CD14-positive monocyte (primary cell): ENCODE results near the gene DCPS. TPM values are rescaled to one million over a fixed set of nuclear protein-coding genes. Genes with fewer than 3 reads are reported as not detected.

Experiments used
- DNase-seq, 3 donors: peaks; one replicate each; pipeline ENCODE4 v3.0.0-alpha.2; 2011 to 2022
- H2AFZ ChIP-seq: 2 replicates; pipeline ENCODE4 v1.6.0; 2012; ENCODE audit warnings: mild to moderate bottlenecking, low read depth, low read length, inconsistent platforms; ENCODE audit not compliant: insufficient read depth, poor library complexity, severe bottlenecking
- H3K27ac ChIP-seq, 2 donors: 1 replicate in 1 of 2; 2 replicates in 1 of 2; pipeline ENCODE4 v1.5.1; 2012 to 2013; ENCODE audit warnings: low read length in 2 of 2, control low read depth in 1 of 2, inconsistent platforms in 1 of 2, low read depth in 1 of 2, mild to moderate bottlenecking in 1 of 2
- H3K27me3 ChIP-seq, 2 donors: one replicate each; pipeline versions ENCODE4 v1.6.0 to v1.6.1; 2011 to 2013; ENCODE audit warnings: low read length in 2 of 2; ENCODE audit not compliant: control insufficient read depth in 2 of 2, insufficient read depth in 2 of 2
- H3K36me3 ChIP-seq, 2 donors: replicated peaks in 1 of 2; 1 replicate in 1 of 2; 2 replicates in 1 of 2; pipeline versions ENCODE4 v1.5.1 to v1.6.1; 2012 to 2013; ENCODE audit warnings: low read length in 2 of 2, control low read depth in 1 of 2, inconsistent platforms in 1 of 2, mild to moderate bottlenecking in 1 of 2; ENCODE audit not compliant: insufficient read depth in 2 of 2, control insufficient read depth in 1 of 2
- H3K4me1 ChIP-seq, 2 donors: 1 replicate in 1 of 2; 2 replicates in 1 of 2; pipeline versions ENCODE4 v1.5.1 to v1.6.1; 2012 to 2013; ENCODE audit warnings: low read length in 2 of 2, control low read depth in 1 of 2, inconsistent platforms in 1 of 2, mild to moderate bottlenecking in 1 of 2, moderate library complexity in 1 of 2; ENCODE audit not compliant: insufficient read depth in 2 of 2, control insufficient read depth in 1 of 2
- H3K4me2 ChIP-seq: replicated peaks from 2 replicates; pipeline ENCODE3; 2012; ENCODE audit warnings: low read length, moderate library complexity, mild to moderate bottlenecking; ENCODE audit not compliant: poor library complexity, severe bottlenecking; ENCODE audit errors: extremely low read depth
- H3K4me3 ChIP-seq, 3 experiments: fragments of 200-600 bp in 1 of 3; sonication (generic) in 1 of 3; replicated peaks in 1 of 3; 1 replicate in 2 of 3; 2 replicates in 1 of 3; pipeline ENCODE4 v1.5.1; 2011 to 2013; ENCODE audit warnings: low read length in 3 of 3, mild to moderate bottlenecking in 3 of 3, control low read depth in 2 of 3, low read depth in 2 of 3, inconsistent platforms in 1 of 3, moderate library complexity in 1 of 3
- H3K79me2 ChIP-seq: 2 replicates; pipeline ENCODE4 v1.6.0; 2012; ENCODE audit warnings: mild to moderate bottlenecking, control low read depth, inconsistent platforms, low read length, moderate library complexity; ENCODE audit not compliant: insufficient read depth
- H3K9ac ChIP-seq: 2 replicates; pipeline ENCODE4 v1.6.0; 2017; ENCODE audit warnings: low read length, mild to moderate bottlenecking; ENCODE audit not compliant: insufficient read depth, poor library complexity, severe bottlenecking
- H3K9me3 ChIP-seq, 2 donors: replicated peaks in 1 of 2; 1 replicate in 1 of 2; 2 replicates in 1 of 2; pipeline versions ENCODE4 v1.5.1 to v1.6.1; 2012 to 2013; ENCODE audit warnings: low read length in 2 of 2, control low read depth in 1 of 2; ENCODE audit not compliant: control insufficient read depth in 1 of 2, insufficient read depth in 1 of 2
- H4K20me1 ChIP-seq: 2 replicates; pipeline ENCODE4 v1.6.0; 2012; ENCODE audit warnings: mild to moderate bottlenecking, low read length, control low read depth, moderate library complexity; ENCODE audit not compliant: insufficient read depth
- H3K27ac Mint-ChIP-seq, 7 donors: one replicate each; pipeline ENCODE4 v1.8.0; 2020; ENCODE audit warnings: mild to moderate bottlenecking in 7 of 7, mixed read lengths in 7 of 7, moderate library complexity in 6 of 7, inconsistent platforms in 2 of 7
- H3K27me3 Mint-ChIP-seq, 3 donors: one replicate each; pipeline ENCODE4 v1.8.0; 2021 to 2022; ENCODE audit warnings: low read depth in 3 of 3, mild to moderate bottlenecking in 3 of 3, mixed read lengths in 3 of 3, moderate library complexity in 3 of 3, inconsistent platforms in 1 of 3
- H3K36me3 Mint-ChIP-seq, 2 donors: one replicate each; pipeline ENCODE4 v1.8.0; 2020; ENCODE audit warnings: mixed read lengths in 2 of 2, inconsistent platforms in 1 of 2, mild to moderate bottlenecking in 1 of 2
- H3K4me1 Mint-ChIP-seq: one replicate; pipeline ENCODE4 v1.8.0; 2020; ENCODE audit warnings: mild to moderate bottlenecking, mixed read lengths
- H3K4me3 Mint-ChIP-seq, 2 donors: one replicate each; pipeline ENCODE4 v1.8.0; 2020; ENCODE audit warnings: mild to moderate bottlenecking in 2 of 2, mixed read lengths in 2 of 2, moderate library complexity in 1 of 2
- H3K9me3 Mint-ChIP-seq, 7 donors: one replicate each; pipeline ENCODE4 v1.8.0; 2020 to 2022; ENCODE audit warnings: mixed read lengths in 7 of 7, mild to moderate bottlenecking in 6 of 7, moderate library complexity in 6 of 7, inconsistent platforms in 2 of 7
- WGBS: methylation state at CpG from one replicate; pipeline ENCODE4 v1.1.5; 2013; ENCODE audit warnings: missing lambda C conversion rate; ENCODE audit not compliant: insufficient coverage; 5-methylcytosine and 5-hydroxymethylcytosine counted together
- intact Hi-C, 2 donors: fragments of 100-400 bp; cut with micrococcal nuclease; formaldehyde crosslinking; loops; one replicate each; pipeline versions ENCODE4 v1.15.0 to v1.15.1; 2023
- polyA plus RNA-seq, 3 donors: library from polyadenylated mRNA; depleted of rRNA in 1 of 3; unstranded in 2 of 3; stranded (reverse) in 1 of 3; fragments of 300-500 nt in 2 of 3; fragments of >200 nt in 1 of 3; fragmentation: Illumina TruSeq in 2 of 3; gene quantifications; 1 replicate in 2 of 3; 2 replicates in 1 of 3; pipeline ENCODE4 v1.2.3, GENCODE V29; 2012 to 2021
- TF ChIP-seq, protein P1 (sequence below): fragments of 200-600 bp; IDR thresholded peaks from one replicate; pipeline ENCODE4 v1.8.0; 2022; ENCODE audit warnings: antibody characterized with exemption, mild to moderate bottlenecking

The DCPS gene
- polyA plus RNA-seq, 3 donors = 26.3 to 30.7 (median 30.4) TPM

DNA sequence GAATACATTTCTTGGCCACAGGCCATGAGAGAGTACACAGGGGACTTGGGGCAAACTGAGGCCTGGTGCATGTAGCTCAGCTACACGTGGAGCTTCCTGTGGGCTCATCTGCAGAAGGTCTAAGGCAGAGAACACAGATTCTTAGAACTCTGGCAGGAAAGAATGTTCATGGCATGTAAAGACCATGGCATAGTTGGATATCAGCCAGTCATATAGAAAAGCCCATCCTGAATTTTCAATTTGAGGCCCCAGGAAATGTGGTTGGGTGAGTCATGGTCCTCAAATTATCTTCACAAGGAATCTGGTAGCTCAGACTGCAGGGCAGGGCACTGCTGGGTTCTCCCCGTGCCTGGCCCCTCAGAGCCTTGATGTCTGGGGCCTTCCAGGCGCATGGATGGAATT, 37.9 kb downstream of the DCPS start:
- no peak overlapping the region for H3K9ac ChIP-seq
- peak in 1 of 3 donors; percentile 28 for DNase-seq

DNA sequence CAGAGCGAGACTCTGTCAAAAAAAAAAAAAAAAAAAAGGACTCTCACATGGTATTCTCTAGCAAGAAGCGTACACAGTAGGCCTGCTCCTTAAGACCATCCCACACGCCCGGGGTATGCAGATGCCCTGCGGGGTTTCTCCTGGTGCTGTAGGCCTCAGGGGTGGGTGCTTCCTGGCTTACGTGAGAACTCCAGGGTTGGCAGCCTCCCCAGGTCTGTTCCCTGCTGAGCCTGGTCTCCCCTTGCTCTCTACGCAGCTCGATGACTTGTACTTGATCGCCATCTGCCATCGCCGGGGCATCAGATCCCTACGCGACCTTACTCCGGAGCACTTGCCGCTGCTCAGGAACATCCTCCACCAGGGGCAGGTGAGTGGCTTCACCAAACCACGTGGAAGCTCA, 39.2 kb downstream of the DCPS start:
- Histone ChIP-seq H3K79me2 (peaks cover 19% of the 10 kb centered on the region), H2AFZ (no peak overlapping the region), H3K9me3 (no peaks in the 10 kb centered on the region), H3K4me1 (peaks cover 30 to 31% of the 10 kb centered on the region in 2 donors), H3K9ac (no peak overlapping the region), H3K36me3 (peaks cover 51 to 80% of the 10 kb centered on the region in 2 donors), H3K27ac (no peak overlapping the region), H3K4me3 (no peak overlapping the region), H3K27me3 (no peaks in the 10 kb centered on the region), H3K4me2 (no peak overlapping the region), H4K20me1 (peaks cover 6% of the 10 kb centered on the region)
- Mint-ChIP-seq H3K27ac (no peak overlapping the region), H3K4me1 (peaks cover 39% of the 10 kb centered on the region), H3K4me3 (no peak overlapping the region), H3K36me3 (peaks cover 82 to 92% of the 10 kb centered on the region in 2 donors), H3K9me3 (no peaks in the 10 kb centered on the region), H3K27me3 (peaks cover 0 to 9% (median 2%) of the 10 kb centered on the region in 3 donors)
- DNase-seq = no peak
- TF ChIP-seq, protein P1, sequence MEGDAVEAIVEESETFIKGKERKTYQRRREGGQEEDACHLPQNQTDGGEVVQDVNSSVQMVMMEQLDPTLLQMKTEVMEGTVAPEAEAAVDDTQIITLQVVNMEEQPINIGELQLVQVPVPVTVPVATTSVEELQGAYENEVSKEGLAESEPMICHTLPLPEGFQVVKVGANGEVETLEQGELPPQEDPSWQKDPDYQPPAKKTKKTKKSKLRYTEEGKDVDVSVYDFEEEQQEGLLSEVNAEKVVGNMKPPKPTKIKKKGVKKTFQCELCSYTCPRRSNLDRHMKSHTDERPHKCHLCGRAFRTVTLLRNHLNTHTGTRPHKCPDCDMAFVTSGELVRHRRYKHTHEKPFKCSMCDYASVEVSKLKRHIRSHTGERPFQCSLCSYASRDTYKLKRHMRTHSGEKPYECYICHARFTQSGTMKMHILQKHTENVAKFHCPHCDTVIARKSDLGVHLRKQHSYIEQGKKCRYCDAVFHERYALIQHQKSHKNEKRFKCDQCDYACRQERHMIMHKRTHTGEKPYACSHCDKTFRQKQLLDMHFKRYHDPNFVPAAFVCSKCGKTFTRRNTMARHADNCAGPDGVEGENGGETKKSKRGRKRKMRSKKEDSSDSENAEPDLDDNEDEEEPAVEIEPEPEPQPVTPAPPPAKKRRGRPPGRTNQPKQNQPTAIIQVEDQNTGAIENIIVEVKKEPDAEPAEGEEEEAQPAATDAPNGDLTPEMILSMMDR = no peak
- WGBS = 98% methylated on average over 15 of the region's 16 CpGs
- intact Hi-C loops = no loop called here

More for the DNA sequence above, 37.9 kb downstream of the DCPS start:
- no peak overlapping the region for H2AFZ ChIP-seq
- peaks cover 9% of the 10 kb centered on the region for H4K20me1 ChIP-seq
- Mint-ChIP-seq H3K27ac (peak overlapping the region in 2 of 7 donors; percentile 8 to 22), H3K4me3 (no peak overlapping the region), H3K4me1 (peaks cover 46% of the 10 kb centered on the region), H3K36me3 (peaks cover 79 to 91% of the 10 kb centered on the region in 2 donors), H3K9me3 (no peaks in the 10 kb centered on the region), H3K27me3 (peaks cover 0 to 9% (median 2%) of the 10 kb centered on the region in 3 donors)
- H3K4me1 ChIP-seq = peaks cover 38 to 39% of the 10 kb centered on the region in 2 donors
- WGBS = 24% methylated on average over 3 of the region's 3 CpGs
- peaks cover 9% of the 10 kb centered on the region for H3K79me2 ChIP-seq
- intact Hi-C loops = no loop called here
- H3K4me3 ChIP-seq = no peak overlapping the region
- no peaks in the 10 kb centered on the region for H3K27me3 ChIP-seq
- TF ChIP-seq, protein P1 = no peak
- no peak overlapping the region for H3K27ac ChIP-seq
- H3K9me3 ChIP-seq = no peaks in the 10 kb centered on the region
- H3K4me2 ChIP-seq = no peak overlapping the region
- H3K36me3 ChIP-seq = peaks cover 50 to 78% of the 10 kb centered on the region in 2 donors
